IMR-90 (cell line): ENCODE results near the gene PAPSS1. TPM values are rescaled to one million over a fixed set of nuclear protein-coding genes. Genes with fewer than 3 reads are reported as not detected.

Experiments used
- ATAC-seq: fragments of 200-7000 bp; cut with Tn5 transposase; 2 replicates; pipeline ENCODE4 v1.9.1; 2020; ENCODE audit warnings: low read depth, mild to moderate bottlenecking, moderate library complexity
- BruUV-seq: library from RNA; stranded (reverse); fragments of 400-500 nt; replicated peaks from 2 replicates; lab custom pipeline; 2021; lab: Mats Ljungman, UMichigan
- CTCF ChIA-PET: fragments of 300-600 bp; formaldehyde crosslinking; extraction: SDS; loops from one replicate; lab custom pipeline; 2021; ENCODE audit warnings: antibody characterized with exemption; lab: Yijun Ruan, JAX
- POLR2A ChIA-PET: fragments of 300-600 bp; sonication (Branson Sonifier 250); formaldehyde crosslinking; loops from one replicate; lab custom pipeline; 2022; ENCODE audit warnings: antibody characterized with exemption; ENCODE audit not compliant: unreplicated experiment; lab: Charles Lee
- DNase-seq: peaks from one replicate; pipeline ENCODE4 v3.0.0; 2013
- H2AFZ ChIP-seq: replicated peaks from 2 replicates; pipeline ENCODE3; 2013; ENCODE audit warnings: low read length, mild to moderate bottlenecking; ENCODE audit not compliant: poor library complexity
- H2AK5ac ChIP-seq: 2 replicates; pipeline ENCODE4 v1.6.1; 2013; ENCODE audit warnings: low read depth, low read length, inconsistent platforms
- H2AK9ac ChIP-seq: replicated peaks from 2 replicates; pipeline ENCODE3; 2013; ENCODE audit warnings: mild to moderate bottlenecking, low read depth, low read length, moderate library complexity; ENCODE audit not compliant: poor library complexity
- H2BK120ac ChIP-seq: 2 replicates; pipeline ENCODE4 v1.6.1; 2013; ENCODE audit warnings: low read depth, low read length, inconsistent platforms
- H2BK15ac ChIP-seq: 3 replicates; pipeline ENCODE4 v1.6.1; 2013; ENCODE audit warnings: low read depth, low read length, inconsistent platforms
- H2BK20ac ChIP-seq: 2 replicates; pipeline ENCODE4 v1.6.1; 2013; ENCODE audit warnings: low read depth, mild to moderate bottlenecking, inconsistent platforms, low read length, moderate library complexity
- H2BK5ac ChIP-seq: 2 replicates; pipeline ENCODE4 v1.6.1; 2013; ENCODE audit warnings: mild to moderate bottlenecking, low read depth, low read length, inconsistent platforms; ENCODE audit not compliant: poor library complexity, severe bottlenecking
- H3K14ac ChIP-seq: replicated peaks from 2 replicates; pipeline ENCODE4 v1.6.1; 2013; ENCODE audit warnings: low read depth, low read length, inconsistent platforms
- H3K18ac ChIP-seq: 2 replicates; pipeline ENCODE4 v1.6.1; 2013; ENCODE audit warnings: low read depth, low read length, control low read depth
- H3K23ac ChIP-seq: 2 replicates; pipeline ENCODE4 v1.6.1; 2013; ENCODE audit warnings: low read depth, low read length, inconsistent platforms
- H3K27ac ChIP-seq: 2 replicates; pipeline ENCODE4 v1.5.1; 2013; ENCODE audit warnings: mild to moderate bottlenecking, control low read depth, low read length; ENCODE audit not compliant: insufficient read depth
- H3K27me3 ChIP-seq: 2 replicates; pipeline ENCODE4 v1.6.1; 2013; ENCODE audit warnings: low read length; ENCODE audit not compliant: control insufficient read depth, insufficient read depth
- H3K36me3 ChIP-seq: 2 replicates; pipeline ENCODE4 v1.6.1; 2013; ENCODE audit warnings: low read length, mixed read lengths; ENCODE audit not compliant: control insufficient read depth, insufficient read depth
- H3K4ac ChIP-seq: 2 replicates; pipeline ENCODE4 v1.6.1; 2013; ENCODE audit warnings: low read depth, low read length, inconsistent platforms
- H3K4me1 ChIP-seq: 2 replicates; pipeline ENCODE4 v1.6.1; 2013; ENCODE audit warnings: low read length, mixed read lengths; ENCODE audit not compliant: control insufficient read depth, insufficient read depth
- H3K4me2 ChIP-seq: 2 replicates; pipeline ENCODE4 v1.6.1; 2013; ENCODE audit warnings: low read depth, mild to moderate bottlenecking, control low read depth, low read length, moderate library complexity
- H3K4me3 ChIP-seq: 2 replicates; pipeline ENCODE4 v1.5.1; 2013; ENCODE audit warnings: low read depth, mild to moderate bottlenecking, control low read depth, low read length, moderate library complexity; ENCODE audit not compliant: insufficient read depth
- H3K56ac ChIP-seq: 2 replicates; pipeline ENCODE4 v1.6.1; 2013; ENCODE audit warnings: low read length, inconsistent platforms; ENCODE audit not compliant: insufficient read depth; ENCODE audit errors: extremely low read depth
- H3K79me1 ChIP-seq, 2 experiments: 2 replicates each; pipeline ENCODE4 v1.6.1; 2013; ENCODE audit warnings: low read length in 2 of 2, inconsistent platforms in 1 of 2, low read depth in 1 of 2
- H3K9ac ChIP-seq: 2 replicates; pipeline ENCODE4 v1.6.1; 2013; ENCODE audit warnings: low read depth, low read length, control low read depth
- H3K9me1 ChIP-seq: 2 replicates; pipeline ENCODE4 v1.6.1; 2013; ENCODE audit warnings: low read length, inconsistent platforms; ENCODE audit not compliant: insufficient read depth
- H3K9me3 ChIP-seq: 2 replicates; pipeline ENCODE4 v1.6.1; 2013; ENCODE audit warnings: low read length; ENCODE audit not compliant: control insufficient read depth, insufficient read depth
- H4K20me1 ChIP-seq: 2 replicates; pipeline ENCODE4 v1.6.1; 2013; ENCODE audit warnings: low read length, inconsistent platforms; ENCODE audit not compliant: insufficient read depth
- H4K5ac ChIP-seq: 2 replicates; pipeline ENCODE4 v1.6.1; 2013; ENCODE audit warnings: mild to moderate bottlenecking, low read depth, low read length, control low read depth
- H4K8ac ChIP-seq, 2 experiments: 2 replicates each; pipeline ENCODE4 v1.6.1; 2013; ENCODE audit warnings: low read depth in 2 of 2, low read length in 2 of 2, control low read depth in 1 of 2, inconsistent platforms in 1 of 2
- H4K91ac ChIP-seq: 2 replicates; pipeline ENCODE4 v1.6.1; 2013; ENCODE audit warnings: low read depth, low read length, inconsistent platforms; ENCODE audit not compliant: insufficient read depth
- BHLHE40 ChIP-seq: fragments of 150-350 bp; IDR thresholded peaks from 2 replicates; pipeline ENCODE4 v1.6.1; 2016; ENCODE audit warnings: mild to moderate bottlenecking, low read depth, low read length
- CEBPB ChIP-seq: IDR thresholded peaks from 2 replicates; pipeline ENCODE4 v1.6.1; 2012; ENCODE audit warnings: low read depth, low read length, improper control_type of control experiment
- CHD1 ChIP-seq: IDR thresholded peaks from 2 replicates; pipeline ENCODE4 v1.6.1; 2012; ENCODE audit warnings: low read depth, low read length, improper control_type of control experiment
- FOS ChIP-seq: fragments of 150-350 bp; IDR thresholded peaks from 2 replicates; pipeline ENCODE4 v1.6.1; 2016; ENCODE audit warnings: low read depth, low read length
- MAFK ChIP-seq: IDR thresholded peaks from 2 replicates; pipeline ENCODE4 v1.6.1; 2012; ENCODE audit warnings: low read depth, low read length, improper control_type of control experiment
- MAZ ChIP-seq: IDR thresholded peaks from 2 replicates; pipeline ENCODE4 v1.6.1; 2012; ENCODE audit warnings: low read depth, mild to moderate bottlenecking, low read length, improper control_type of control experiment, moderate library complexity, borderline replicate concordance
- MXI1 ChIP-seq: IDR thresholded peaks from 2 replicates; pipeline ENCODE4 v1.6.1; 2012; ENCODE audit warnings: low read depth, mild to moderate bottlenecking, low read length, moderate library complexity, borderline replicate concordance
- NFE2L2 ChIP-seq: fragments of 150-350 bp; IDR thresholded peaks from 2 replicates; pipeline ENCODE4 v1.6.1; 2016; ENCODE audit warnings: low read depth, mild to moderate bottlenecking, low read length
- POLR2A ChIP-seq: IDR thresholded peaks from 2 replicates; pipeline ENCODE4 v1.6.1; 2012; ENCODE audit warnings: mild to moderate bottlenecking, low read depth, low read length
- RAD21 ChIP-seq: IDR thresholded peaks from 2 replicates; pipeline ENCODE4 v1.6.1; 2012; ENCODE audit warnings: low read length, improper control_type of control experiment
- RCOR1 ChIP-seq: IDR thresholded peaks from 2 replicates; pipeline ENCODE4 v1.6.1; 2012; ENCODE audit warnings: mild to moderate bottlenecking, low read length, improper control_type of control experiment; ENCODE audit not compliant: insufficient replicate concordance
- RFX5 ChIP-seq: IDR thresholded peaks from 2 replicates; pipeline ENCODE4 v1.8.0; 2012; ENCODE audit warnings: low read depth, mild to moderate bottlenecking, low read length, moderate library complexity
- SMC3 ChIP-seq: fragments of 150-350 bp; IDR thresholded peaks from 2 replicates; pipeline ENCODE4 v1.6.1; 2016; ENCODE audit warnings: low read depth, mild to moderate bottlenecking, antibody characterized with exemption, low read length, moderate library complexity
- WGBS, 2 experiments: methylation state at CpG; one replicate each; pipeline versions ENCODE4 v1.1.5 to v1.1.7; 2013; ENCODE audit warnings: missing lambda C conversion rate in 2 of 2; ENCODE audit not compliant: insufficient read length in 1 of 2; ENCODE audit errors: extremely low coverage in 2 of 2; 5-methylcytosine and 5-hydroxymethylcytosine counted together
- dilution Hi-C: fragments of 300-500 bp; cut with HindIII; formaldehyde crosslinking; loops from one replicate; pipeline ENCODE4 v1.14.3; 2018; ENCODE audit warnings: low sequenced_read_pairs; ENCODE audit not compliant: unreplicated experiment
- in situ Hi-C: fragments of 300-500 bp; cut with MboI; formaldehyde crosslinking; loops from 3 replicates; pipeline ENCODE4 v1.14.3; 2019; ENCODE audit warnings: low sequenced_read_pairs, inconsistent platforms, mixed read lengths
- intact Hi-C: fragments of 100-400 bp; cut with micrococcal nuclease; formaldehyde crosslinking; loops from 2 replicates; pipeline ENCODE4 v1.10.0; 2022
- polyA plus RNA-seq, 3 experiments: library from polyadenylated mRNA; depleted of rRNA; stranded (reverse); fragments of >200 nt; gene quantifications; 2 replicates each; pipeline ENCODE4 v1.2.3, GENCODE V29; 2012; ENCODE audit warnings: low replicate concordance in 1 of 3
- total RNA-seq: library from RNA; depleted of rRNA; stranded (reverse); fragments of >200 nt; gene quantifications from 2 replicates; pipeline ENCODE4 v1.2.3, GENCODE V29; 2012
- TF ChIP-seq, protein P1 (sequence below): fragments of 150-350 bp; IDR thresholded peaks from 2 replicates; pipeline ENCODE4 v1.6.1; 2017; ENCODE audit warnings: mild to moderate bottlenecking, antibody characterized with exemption, low read length, low read depth
- TF ChIP-seq, protein P2 (sequence below): fragments of 150-350 bp; IDR thresholded peaks from 2 replicates; pipeline ENCODE4 v1.6.1; 2016; ENCODE audit warnings: low read depth, mild to moderate bottlenecking, low read length, moderate library complexity, borderline replicate concordance
- TF ChIP-seq, protein P3 (sequence below): conservative IDR thresholded peaks from 2 replicates; pipeline ENCODE4 v1.5.1; 2012; ENCODE audit warnings: mild to moderate bottlenecking, low read depth, low read length, improper control_type of control experiment

PAPSS1 gene
- total and polyA plus RNA-seq, 2 of the 4 experiments (the other 2 are of a cell fraction): 71.8 to 82.8 TPM

DNA sequence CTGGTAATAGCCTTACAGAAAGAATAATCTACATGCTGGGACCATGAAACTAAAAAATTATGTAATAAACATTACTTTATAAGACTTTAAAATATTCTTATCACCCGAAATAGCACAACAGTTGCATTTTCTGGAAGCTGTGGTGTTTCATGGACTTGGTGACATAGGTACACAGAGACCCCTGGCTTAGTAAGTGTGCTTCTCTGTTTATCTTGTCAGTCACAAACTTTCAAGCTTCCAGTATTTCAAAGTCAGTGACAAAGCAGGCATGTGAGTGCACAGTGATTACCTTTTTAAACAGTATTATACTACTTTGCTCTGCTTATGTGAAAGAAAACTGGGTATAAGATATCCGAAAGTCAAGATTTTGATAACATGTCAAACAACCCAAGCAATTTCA lies 84.3 kb downstream of the PAPSS1 start:
- ChIA-PET CTCF (no interaction called here), POLR2A (no interaction called here)
- Histone ChIP-seq H2AK9ac (no peak overlapping the region), H3K23ac (no peak overlapping the region), H3K9me1 (no peaks in the 10 kb centered on the region), H3K79me1 (peaks cover 0 to 3% of the 10 kb centered on the region in 2 experiments; a peak in 1 of 4 replicates), H3K56ac (no peak overlapping the region), H4K91ac (no peak overlapping the region), H3K36me3 (peaks cover 2% of the 10 kb centered on the region; the same call in 1 of the 2 replicates), H2BK20ac (no peak overlapping the region), H3K27me3 (no peaks in the 10 kb centered on the region), H2AK5ac (no peak overlapping the region), H4K5ac (no peak overlapping the region), H3K27ac (no peak overlapping the region), H4K8ac (no peak overlapping the region), H3K4me2 (no peak overlapping the region), H2BK15ac (no peak overlapping the region), H3K9me3 (no peaks in the 10 kb centered on the region), H4K20me1 (no peaks in the 10 kb centered on the region), H2AFZ (no peak overlapping the region), H2BK5ac (no peak overlapping the region), H3K9ac (no peak overlapping the region), H3K4me3 (no peak overlapping the region), H3K14ac (no peak overlapping the region), H3K4me1 (no peaks in the 10 kb centered on the region), H3K4ac (no peak overlapping the region), H2BK120ac (no peak overlapping the region), H3K18ac (no peak overlapping the region)
- no peak for ATAC-seq
- intact Hi-C loops (no loop called here), in situ Hi-C loops (no loop called here), dilution Hi-C loops (no loop called here)
- TF ChIP-seq, protein P1, sequence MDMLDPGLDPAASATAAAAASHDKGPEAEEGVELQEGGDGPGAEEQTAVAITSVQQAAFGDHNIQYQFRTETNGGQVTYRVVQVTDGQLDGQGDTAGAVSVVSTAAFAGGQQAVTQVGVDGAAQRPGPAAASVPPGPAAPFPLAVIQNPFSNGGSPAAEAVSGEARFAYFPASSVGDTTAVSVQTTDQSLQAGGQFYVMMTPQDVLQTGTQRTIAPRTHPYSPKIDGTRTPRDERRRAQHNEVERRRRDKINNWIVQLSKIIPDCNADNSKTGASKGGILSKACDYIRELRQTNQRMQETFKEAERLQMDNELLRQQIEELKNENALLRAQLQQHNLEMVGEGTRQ: no peak
- TF ChIP-seq RCOR1 (no peak), SMC3 (no peak), RFX5 (no peak), MAFK (no peak), MAZ (no peak), POLR2A (no peak), FOS (no peak), BHLHE40 (no peak), NFE2L2 (no peak), CHD1 (no peak), RAD21 (no peak), CEBPB (no peak), MXI1 (no peak)
- TF ChIP-seq, protein P2, sequence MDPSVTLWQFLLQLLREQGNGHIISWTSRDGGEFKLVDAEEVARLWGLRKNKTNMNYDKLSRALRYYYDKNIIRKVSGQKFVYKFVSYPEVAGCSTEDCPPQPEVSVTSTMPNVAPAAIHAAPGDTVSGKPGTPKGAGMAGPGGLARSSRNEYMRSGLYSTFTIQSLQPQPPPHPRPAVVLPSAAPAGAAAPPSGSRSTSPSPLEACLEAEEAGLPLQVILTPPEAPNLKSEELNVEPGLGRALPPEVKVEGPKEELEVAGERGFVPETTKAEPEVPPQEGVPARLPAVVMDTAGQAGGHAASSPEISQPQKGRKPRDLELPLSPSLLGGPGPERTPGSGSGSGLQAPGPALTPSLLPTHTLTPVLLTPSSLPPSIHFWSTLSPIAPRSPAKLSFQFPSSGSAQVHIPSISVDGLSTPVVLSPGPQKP: no peak
- TF ChIP-seq, protein P3, sequence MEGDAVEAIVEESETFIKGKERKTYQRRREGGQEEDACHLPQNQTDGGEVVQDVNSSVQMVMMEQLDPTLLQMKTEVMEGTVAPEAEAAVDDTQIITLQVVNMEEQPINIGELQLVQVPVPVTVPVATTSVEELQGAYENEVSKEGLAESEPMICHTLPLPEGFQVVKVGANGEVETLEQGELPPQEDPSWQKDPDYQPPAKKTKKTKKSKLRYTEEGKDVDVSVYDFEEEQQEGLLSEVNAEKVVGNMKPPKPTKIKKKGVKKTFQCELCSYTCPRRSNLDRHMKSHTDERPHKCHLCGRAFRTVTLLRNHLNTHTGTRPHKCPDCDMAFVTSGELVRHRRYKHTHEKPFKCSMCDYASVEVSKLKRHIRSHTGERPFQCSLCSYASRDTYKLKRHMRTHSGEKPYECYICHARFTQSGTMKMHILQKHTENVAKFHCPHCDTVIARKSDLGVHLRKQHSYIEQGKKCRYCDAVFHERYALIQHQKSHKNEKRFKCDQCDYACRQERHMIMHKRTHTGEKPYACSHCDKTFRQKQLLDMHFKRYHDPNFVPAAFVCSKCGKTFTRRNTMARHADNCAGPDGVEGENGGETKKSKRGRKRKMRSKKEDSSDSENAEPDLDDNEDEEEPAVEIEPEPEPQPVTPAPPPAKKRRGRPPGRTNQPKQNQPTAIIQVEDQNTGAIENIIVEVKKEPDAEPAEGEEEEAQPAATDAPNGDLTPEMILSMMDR: no peak
- DNase-seq: no peak
- WGBS, 2 experiments: no CpG with 5 or more reads among the region's 2 CpGs
- no TSS peak for BruUV-seq
